T-helper 22 cell (primary cell): ENCODE results near the gene WDR6.

Source experiments
- DNase-seq: peaks from one replicate; pipeline ENCODE4 v3.0.0-alpha.2; 2020; ENCODE audit warnings: low read depth

The WDR6 gene, protein sequence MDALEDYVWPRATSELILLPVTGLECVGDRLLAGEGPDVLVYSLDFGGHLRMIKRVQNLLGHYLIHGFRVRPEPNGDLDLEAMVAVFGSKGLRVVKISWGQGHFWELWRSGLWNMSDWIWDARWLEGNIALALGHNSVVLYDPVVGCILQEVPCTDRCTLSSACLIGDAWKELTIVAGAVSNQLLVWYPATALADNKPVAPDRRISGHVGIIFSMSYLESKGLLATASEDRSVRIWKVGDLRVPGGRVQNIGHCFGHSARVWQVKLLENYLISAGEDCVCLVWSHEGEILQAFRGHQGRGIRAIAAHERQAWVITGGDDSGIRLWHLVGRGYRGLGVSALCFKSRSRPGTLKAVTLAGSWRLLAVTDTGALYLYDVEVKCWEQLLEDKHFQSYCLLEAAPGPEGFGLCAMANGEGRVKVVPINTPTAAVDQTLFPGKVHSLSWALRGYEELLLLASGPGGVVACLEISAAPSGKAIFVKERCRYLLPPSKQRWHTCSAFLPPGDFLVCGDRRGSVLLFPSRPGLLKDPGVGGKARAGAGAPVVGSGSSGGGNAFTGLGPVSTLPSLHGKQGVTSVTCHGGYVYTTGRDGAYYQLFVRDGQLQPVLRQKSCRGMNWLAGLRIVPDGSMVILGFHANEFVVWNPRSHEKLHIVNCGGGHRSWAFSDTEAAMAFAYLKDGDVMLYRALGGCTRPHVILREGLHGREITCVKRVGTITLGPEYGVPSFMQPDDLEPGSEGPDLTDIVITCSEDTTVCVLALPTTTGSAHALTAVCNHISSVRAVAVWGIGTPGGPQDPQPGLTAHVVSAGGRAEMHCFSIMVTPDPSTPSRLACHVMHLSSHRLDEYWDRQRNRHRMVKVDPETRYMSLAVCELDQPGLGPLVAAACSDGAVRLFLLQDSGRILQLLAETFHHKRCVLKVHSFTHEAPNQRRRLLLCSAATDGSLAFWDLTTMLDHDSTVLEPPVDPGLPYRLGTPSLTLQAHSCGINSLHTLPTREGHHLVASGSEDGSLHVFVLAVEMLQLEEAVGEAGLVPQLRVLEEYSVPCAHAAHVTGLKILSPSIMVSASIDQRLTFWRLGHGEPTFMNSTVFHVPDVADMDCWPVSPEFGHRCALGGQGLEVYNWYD

DNA sequence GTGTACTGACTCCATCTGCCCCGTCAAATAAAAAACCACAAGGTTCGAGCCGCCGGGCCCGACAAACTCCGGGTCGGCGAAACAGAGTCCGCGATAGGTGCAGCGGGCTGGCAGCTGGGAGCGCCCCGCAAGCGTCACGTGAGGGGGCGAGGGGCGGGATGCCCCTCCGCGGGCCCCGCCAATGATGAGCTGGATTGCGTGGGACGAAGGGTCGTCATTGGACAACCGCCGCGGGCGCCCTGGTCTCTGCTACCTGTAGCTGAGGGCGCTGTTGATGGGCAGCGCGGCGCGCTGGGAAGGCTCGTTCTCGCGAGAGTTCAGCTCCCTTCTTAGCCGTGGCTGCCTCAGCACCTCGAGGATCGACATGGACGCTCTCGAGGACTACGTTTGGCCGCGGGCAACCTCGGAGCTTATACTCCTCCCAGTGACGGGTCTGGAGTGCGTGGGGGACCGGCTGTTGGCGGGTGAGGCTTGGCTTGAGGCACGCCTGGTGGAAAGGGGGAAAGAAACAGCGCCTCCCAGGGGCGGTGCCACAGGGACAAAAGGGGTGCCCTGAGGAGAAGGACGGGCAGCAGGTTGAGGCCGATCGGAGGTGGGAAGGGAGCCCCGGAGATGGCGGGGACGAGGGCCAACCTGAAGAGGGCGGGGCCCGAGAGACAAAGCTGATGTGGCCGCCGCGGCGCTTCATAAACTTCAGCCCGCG, at the start of gene WDR6:
TSS of gene WDR6 (plus strand) at position 324 of the 703 bp plus-strand sequence. CDS start at position 365, 41 bp downstream.
- DNase-seq: peak; percentile 97

DNA sequence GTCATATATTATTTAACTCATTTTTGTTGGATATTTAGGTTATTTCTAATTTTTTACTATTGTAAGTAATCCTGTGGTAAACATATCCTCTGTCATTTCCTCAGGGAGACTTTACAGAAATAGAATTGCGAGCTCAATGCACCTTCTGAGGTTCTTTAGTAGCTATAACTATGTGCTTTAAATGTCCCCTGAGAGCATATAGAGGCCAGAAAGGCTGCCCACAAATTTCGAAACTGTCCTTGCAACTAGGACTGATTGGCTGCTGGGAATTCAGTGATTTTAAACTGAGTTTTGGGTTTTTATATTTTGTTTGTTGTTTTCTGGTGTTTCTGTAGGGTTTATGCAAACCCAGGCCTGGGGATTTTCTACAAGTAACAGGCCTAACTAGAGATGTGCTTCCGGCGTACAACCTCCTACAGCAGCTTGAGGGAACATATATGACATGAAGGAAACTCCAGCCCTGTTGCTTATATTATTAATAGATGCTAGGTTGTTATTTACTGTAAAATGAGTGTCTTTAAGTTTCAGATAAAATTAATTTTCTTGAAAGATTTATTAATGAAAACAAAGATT, 46.3 kb upstream of the WDR6 start:
- DNase-seq: no peak

DNA sequence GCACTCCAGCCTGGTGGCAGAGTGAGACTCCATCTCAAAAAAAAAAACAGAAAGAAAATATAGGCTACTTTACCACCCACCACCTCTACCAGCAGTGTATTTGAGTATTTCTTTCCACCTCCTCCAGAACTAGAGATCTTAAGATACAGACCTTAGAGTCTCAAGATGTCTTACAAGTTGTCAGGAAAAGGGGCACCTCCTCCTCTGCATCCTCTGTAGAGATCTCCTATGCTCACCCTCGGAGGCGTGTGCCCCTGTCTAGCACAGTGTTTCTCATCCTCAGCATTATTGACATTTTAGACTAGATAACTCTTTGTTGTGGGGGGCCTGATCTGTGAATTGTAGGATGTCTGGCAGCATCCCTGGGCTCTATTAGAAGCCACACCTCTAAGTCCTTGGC, 44.9 kb upstream of the WDR6 start:
- no peak for DNase-seq

DNA sequence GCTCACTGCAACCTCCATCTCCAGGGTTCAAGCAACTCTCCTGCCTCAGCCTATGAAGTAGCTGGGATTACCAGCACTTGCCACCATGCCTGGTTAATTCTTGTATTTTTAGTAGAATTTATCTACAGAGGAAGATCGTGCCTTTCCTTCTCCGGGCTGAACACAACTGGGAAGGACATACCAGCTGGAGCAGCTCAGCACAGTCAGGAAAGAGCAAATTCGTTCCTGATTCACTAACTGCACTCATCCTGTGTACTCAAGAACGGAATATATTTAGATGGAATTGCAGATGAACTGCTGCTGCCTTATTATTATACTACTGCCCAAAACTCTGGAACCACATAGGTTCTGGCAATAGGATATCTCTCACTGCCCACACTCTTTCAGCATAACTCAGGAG, 44.3 kb upstream of the WDR6 start:
- no peak for DNase-seq

DNA sequence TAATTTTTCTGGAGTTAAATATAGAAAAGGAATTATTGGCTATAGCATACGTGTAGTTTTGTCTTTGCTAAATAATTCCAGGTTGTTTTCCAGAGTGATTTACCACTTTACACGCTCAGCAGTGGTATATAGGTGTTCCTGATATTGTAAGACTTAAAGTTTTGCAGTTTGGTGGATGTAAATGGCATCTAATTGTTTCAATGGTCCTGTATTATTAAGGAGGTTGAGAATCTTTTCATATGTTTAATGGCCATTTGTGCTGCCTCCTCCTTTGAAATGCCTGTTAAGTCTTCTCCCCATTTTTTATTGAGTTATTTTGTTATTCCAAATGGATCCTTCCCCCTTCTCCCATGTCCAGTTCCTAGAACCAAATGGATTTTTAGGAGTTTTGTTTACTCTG, 43.6 kb upstream of the WDR6 start:
- DNase-seq: no peak

DNA sequence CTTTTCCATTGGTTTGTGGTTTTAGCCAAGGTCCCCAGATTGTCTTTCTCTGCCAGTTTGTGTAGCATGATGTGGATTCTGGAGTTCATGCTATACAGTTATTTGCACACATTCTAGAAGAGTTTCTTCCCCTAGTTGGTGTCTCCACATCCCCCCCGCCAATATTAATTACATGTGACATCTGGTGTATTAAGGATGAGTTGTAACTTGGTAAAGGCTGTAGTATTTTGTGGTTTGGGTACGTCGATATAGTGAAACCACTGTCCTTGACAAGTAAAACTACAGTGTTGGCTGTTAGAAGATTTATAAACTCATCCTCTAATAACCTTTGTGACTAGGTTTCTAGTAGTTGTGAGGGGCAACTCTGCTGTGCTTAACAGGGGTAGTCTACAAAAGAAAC, 40.8 kb upstream of the WDR6 start:
- DNase-seq: no peak

DNA sequence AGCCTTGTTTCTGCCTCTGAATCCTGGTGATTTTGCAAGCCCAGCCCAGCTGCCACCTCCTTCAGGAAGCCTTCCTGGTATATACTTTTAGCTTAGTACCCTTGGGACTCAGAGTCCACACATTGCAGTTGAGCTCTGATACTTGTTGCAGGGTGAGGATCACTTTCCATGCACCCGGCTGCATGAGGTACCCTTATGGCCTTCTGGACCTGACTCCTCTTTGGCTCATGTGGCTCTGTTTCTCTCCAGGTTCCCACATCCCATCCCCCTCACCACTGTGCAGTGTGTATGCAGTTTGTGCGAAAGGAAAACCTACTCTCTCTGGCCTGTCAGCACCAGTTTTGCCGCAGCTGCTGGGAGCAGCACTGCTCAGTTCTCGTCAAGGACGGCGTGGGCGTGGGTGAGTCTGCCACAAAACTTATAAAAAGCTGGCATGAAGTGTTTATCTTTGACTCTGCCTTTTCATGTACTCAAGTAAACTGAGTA, 40.3 kb upstream of the WDR6 start:
- DNase-seq: no peak

DNA sequence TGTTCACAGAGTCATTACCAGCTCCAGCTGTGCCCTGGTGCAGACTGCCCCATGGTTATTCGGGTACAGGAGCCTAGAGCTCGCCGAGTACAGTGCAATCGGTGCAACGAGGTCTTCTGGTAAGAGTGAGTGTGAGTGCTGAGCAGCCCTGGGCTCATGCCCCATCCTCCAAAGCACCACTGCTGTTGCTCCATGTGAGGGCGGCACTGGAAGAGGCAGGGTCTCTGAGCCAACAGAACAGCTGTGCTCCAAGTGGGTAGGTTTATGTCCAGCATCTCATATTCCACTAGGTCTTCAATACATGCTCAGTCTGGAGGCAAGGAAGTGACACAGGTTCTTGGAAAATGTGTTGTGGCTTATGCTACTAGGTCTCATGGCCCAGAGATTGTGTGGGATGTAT, 36.6 kb upstream of the WDR6 start:
- DNase-seq: no peak

DNA sequence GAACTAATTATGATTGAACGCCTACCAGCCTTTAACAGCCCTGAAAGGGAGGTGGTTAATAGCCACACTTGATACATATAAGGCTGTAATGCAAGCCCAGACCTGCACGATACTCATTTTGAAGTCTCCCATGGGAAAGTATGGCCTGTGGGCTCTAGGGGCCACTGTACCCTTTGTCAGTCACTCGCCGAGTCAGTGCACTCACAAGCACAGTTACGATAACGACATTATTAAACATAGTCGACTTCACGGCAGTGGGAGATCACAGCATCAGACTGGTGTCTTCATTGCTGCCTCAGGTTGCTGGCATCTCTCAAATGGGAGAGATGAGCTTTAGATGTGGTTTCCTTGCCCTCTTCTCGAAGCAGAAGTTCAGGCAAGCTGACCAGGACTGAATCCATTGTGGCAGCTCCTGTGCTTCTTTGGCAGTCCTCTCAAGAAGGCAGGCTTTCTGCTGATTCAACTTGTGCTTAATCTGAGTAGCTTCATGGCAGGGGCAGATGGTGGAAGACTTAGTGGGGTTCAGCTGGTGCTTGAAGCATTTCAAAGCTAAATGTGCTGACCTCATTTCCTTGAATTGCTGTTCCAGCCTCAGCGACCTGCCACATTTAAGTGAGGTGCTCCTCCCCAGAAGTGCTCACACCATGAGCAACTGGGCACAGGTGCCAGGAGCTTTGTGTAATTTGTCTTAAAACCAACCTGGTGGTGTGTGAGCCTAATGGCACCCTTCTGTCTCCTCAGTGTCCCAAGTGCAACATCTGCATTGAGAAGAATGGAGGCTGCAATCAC, 32.9 kb upstream of the WDR6 start:
- DNase-seq: no peak

DNA sequence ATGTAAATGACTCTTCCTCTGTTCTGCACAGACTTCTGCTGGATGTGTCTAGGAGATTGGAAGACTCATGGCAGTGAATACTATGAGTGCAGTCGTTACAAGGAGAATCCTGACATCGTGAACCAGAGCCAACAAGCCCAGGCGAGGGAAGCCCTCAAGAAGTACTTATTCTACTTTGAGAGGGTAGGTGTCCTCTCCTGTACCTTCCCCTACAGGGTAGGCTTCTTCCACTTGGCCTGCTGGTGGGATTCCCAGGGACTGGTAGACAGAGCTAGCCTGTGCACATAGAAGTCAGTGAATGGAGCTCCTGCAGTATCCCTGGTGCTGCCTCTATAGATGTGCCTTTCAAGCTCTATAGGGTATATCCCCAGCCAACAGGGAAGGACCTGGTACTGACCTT, 27.7 kb upstream of the WDR6 start:
- DNase-seq: no peak

DNA sequence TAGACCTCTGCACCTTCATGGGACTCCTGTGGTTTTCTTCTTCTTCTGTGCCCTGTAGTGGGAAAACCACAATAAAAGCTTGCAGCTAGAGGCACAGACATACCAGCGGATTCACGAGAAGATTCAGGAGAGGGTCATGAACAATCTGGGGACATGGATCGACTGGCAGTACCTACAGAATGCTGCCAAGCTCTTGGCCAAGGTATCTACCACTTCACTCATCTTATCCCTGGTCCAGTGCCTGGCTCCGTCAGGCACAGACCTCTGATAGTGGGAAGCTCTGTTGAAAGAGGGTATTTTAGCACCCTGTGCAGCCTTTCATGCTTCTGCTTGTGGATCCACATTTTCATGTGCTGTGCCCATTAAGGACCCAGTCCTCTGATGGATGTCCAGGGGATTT, 26.9 kb upstream of the WDR6 start:
- DNase-seq: no peak

DNA sequence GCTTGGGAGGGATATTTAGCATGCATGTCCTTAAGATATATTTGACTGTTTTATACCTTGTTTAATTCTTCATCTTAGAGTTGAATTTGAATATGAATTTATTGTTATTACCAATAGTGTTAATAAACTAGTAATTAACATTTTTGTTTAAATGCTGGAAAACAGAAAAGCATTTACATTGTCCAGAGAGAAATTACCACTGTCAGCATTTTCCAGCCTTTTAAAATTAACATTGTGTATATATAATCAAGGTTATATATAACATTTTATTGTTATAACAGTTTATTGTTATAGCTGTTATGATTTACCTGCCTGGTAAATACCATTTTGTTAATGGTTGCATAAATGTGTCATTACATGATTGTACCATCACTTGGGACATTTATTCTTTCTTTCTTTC, 25.2 kb upstream of the WDR6 start:
- DNase-seq: no peak

DNA sequence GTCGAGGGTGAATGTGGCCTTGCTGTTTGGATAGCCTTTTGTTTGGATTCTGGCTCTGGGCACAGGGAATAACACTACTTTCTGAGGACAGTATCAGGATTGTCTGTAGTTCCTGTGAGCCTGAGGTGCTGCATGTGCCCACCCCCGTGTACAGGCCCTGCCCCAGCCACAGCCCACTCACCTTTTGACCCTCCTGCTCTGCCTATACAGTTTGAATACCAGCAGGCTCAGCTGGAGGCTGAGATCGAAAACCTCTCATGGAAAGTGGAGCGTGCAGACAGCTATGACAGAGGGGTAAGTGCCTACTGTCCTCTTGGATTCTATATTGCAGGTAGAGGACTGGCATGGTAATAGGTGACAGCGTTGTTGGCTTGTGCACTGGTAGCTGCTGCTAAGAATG, 24.5 kb upstream of the WDR6 start:
- DNase-seq: no peak

DNA sequence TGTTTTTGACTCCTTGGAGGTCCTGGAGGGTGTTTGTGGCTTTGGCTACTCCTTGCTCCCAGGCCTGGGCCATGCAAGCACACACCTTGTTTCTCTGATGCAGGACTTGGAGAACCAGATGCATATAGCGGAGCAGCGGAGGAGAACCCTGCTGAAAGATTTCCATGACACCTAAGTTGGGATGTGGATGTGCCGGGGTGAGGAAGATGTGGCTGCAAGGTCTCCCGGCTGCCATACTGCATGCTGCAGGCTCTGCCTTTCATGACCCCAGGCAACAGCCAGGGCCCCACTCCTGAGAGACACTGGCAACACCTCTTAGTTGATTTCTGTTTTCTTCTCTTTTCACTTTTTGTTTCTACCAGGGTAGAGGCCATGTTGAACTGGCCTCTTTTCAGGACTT, 24.1 kb upstream of the WDR6 start:
- no peak for DNase-seq

DNA sequence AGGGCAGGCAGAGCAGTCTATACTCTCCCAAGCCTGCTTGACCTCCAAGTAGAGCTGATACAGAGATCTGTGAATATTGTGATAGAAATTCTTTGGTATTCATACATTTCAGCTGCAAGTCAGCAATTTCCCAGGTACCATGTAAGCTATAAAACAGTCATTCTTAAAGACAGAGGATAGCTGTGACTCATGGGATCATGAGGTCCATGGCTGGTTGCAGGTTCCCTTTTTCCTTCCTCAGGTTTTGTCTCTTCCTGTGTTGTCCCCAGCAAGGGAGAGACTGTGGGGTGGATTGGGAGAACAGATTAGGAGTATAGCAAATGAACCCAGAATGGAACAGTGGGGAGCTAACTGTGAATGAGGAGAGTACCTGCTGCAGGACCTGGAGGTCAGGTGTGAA, 22.5 kb upstream of the WDR6 start:
- DNase-seq: no peak

DNA sequence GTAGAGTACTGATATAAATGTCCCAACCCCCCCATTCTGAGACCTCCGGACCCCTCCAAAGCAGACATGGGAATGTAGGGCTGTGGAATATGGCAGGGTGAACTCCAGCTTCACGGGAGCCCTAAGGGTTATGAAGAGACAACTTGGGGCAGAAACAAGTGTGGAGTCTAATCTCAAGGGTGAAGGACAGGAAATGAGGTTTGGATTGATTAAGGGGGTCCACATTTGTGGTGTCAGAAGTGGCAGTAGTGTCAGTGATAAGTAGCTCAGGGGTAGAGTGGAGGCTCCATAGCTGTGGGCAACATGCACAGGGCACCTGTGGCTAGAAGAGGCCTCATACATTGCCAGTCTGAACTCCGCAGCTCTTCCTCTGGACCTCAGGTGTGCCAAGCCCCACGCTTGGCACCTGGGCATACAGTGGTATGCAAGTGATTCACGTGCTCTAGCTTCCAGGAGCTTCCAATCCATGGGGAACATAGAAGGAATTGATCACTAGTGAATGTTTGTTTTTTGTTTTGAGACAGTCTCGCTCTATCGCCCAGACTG, 21.3 kb upstream of the WDR6 start:
- no peak for DNase-seq

DNA sequence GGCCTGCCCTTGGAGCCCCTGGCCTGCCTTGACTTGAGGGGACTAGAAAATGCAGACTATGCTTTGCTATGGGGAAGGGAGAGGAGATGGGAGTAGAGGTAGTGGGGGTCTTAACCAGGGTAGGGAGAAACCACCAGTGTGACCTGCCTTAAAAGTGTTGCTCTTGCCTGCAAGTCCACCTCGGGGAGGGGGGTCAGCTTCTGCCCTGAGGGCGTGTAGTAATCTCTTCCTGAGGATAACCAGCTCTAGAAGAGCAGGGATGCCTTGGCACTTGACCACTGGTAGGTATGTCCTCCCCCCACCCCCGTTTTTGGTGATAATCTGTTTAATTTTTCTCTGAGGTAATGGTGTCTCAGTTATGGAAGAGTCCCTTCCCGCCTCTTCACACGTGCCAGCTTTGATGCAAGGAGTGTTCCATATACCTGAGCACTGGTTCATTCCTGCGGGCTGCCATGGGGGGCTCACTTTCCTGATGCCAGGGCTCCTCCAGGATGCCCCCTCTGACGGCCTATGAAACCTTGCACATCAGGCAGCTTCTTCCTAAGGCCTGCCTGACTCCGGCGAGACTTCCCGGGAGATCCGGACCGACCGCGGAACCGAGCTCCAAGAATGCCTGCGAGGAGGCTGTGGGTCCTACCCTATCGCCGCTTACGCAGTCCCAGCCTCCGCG, 17.9 kb upstream of the WDR6 start:
- DNase-seq: no peak

DNA sequence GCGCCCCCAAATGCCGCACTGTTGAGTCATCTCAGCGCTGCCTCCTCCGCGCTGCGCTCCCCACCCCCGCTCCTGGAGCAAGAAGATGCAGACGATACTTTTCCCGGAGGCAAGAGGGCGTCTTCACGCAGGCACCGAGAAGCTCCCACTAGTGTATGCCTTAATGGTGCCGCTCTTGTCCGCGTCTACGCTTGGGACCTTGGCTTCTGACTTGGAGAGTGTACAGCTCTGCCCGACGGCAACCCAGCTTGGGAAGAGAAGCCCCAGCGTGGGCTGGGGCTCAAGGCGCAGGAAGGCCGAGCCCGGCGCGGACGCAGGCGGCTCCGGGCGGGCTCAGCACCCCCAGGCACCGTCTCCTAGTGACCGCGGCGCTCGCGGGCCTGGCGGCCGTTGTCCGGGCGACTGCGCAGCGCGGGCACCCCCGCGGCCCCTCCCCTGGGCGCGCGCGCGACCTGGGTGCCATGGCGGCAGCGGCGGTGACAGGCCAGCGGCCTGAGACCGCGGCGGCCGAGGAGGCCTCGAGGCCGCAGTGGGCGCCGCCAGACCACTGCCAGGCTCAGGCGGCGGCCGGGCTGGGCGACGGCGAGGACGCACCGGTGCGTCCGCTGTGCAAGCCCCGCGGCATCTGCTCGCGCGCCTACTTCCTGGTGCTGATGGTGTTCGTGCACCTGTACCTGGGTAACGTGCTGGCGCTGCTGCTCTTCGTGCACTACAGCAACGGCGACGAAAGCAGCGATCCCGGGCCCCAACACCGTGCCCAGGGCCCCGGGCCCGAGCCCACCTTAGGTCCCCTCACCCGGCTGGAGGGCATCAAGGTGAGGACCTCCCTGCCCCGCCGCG, 17.2 kb upstream of the WDR6 start, which contains the start of gene P4HTM:
TSS of gene P4HTM (plus strand) at position 446 of the 840 bp plus-strand sequence. CDS start at position 462, 16 bp downstream.
- DNase-seq: peak; percentile 71
